Lower lobe of right lung (tissue), 2 donors: ENCODE measurements around the gene MAD1L1. TPM values are rescaled to one million over a fixed set of nuclear protein-coding genes. Genes with fewer than 3 reads are reported as not detected.
A peak's percentile ranks its signal among the peaks of the same experiment; 100 is the strongest.
"Not testable (repeated sequence)": the region's sequence is repeated elsewhere in the genome, so short reads cannot be mapped to it uniquely, and the experiment has no call there.

Source experiments
- ATAC-seq, 2 donors: fragments of 200-7000 bp; cut with Tn5 transposase; one replicate each; pipeline ENCODE4 v1.9.1; 2020 to 2022; ENCODE audit warnings: mild to moderate bottlenecking in 2 of 2, moderate library complexity in 2 of 2
- DNase-seq: peaks from one replicate; pipeline ENCODE4 v3.0.0-alpha.2; 2020
- H3K27ac ChIP-seq: fragments of 200-600 bp; one replicate; pipeline ENCODE4 v1.8.0; 2022
- H3K27me3 ChIP-seq: fragments of 200-600 bp; one replicate; pipeline ENCODE4 v1.8.0; 2022; ENCODE audit warnings: low read depth
- H3K36me3 ChIP-seq: fragments of 200-600 bp; one replicate; pipeline ENCODE4 v1.8.0; 2022; ENCODE audit warnings: mild to moderate bottlenecking
- H3K4me1 ChIP-seq: fragments of 200-600 bp; one replicate; pipeline ENCODE4 v1.8.0; 2022
- H3K4me3 ChIP-seq: fragments of 200-600 bp; one replicate; pipeline ENCODE4 v1.8.0; 2022; ENCODE audit warnings: mild to moderate bottlenecking
- H3K9me3 ChIP-seq: fragments of 200-600 bp; one replicate; pipeline ENCODE4 v1.8.0; 2022
- CTCF ChIP-seq: fragments of 200-600 bp; IDR thresholded peaks from one replicate; pipeline ENCODE4 v1.8.0; 2022; ENCODE audit warnings: antibody characterized with exemption, mild to moderate bottlenecking
- intact Hi-C: fragments of 100-400 bp; cut with DNase I; formaldehyde crosslinking; loops from one replicate; pipeline ENCODE4 v1.11.0; 2022
- total RNA-seq: library from RNA; stranded (reverse); fragmentation: NEBNext Ultra II Directional; extraction: Animal tissue kit (Norgen Biotek cat#: 25700); gene quantifications from one replicate; pipeline ENCODE4 v1.2.1, GENCODE V29; 2021
- donor health status: DM: no; HTN: yes; CAD: no; lungs with severe emphysema.

MAD1L1 gene
- total RNA-seq, 1 donor from 2014 or later = 44.5 TPM

GRCh38 chr7:1883031-1883761 lies 349.5 kb downstream of the MAD1L1 start:
- DNase-seq = no peak
- intact Hi-C loops = no loop called here
- no peak overlapping the region for H3K27ac ChIP-seq
- no peak for TF ChIP-seq CTCF
- no peak overlapping the region for H3K4me3 ChIP-seq
- H3K36me3 ChIP-seq = peaks cover 3% of the 10 kb centered on the region
- H3K27me3 ChIP-seq = no peaks in the 10 kb centered on the region
- no peak for ATAC-seq
- no peaks in the 10 kb centered on the region for H3K4me1 ChIP-seq
- no peaks in the 10 kb centered on the region for H3K9me3 ChIP-seq

DNA sequence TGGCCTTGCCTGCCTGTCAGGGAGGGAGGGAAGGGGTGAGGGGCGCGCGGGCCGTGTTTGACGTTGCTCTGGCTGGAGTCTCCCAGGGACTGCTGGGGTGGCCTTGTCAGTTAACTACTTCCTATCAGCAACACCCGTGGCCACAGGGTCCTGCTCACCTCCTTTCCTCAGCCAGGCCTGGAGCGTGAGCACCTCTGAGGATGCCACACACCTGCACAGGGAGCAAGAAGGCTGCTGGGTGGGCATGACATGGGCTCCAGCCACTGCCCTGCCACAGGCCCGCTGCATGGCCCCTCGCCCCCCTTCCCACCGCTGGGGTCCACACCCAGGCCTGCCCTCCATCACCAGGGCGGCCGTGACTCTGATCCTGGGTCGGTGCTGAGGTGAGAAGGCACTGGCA lies 350.3 kb downstream of the MAD1L1 start:
- H3K36me3 ChIP-seq = peaks cover 3% of the 10 kb centered on the region
- no peak overlapping the region for H3K4me3 ChIP-seq
- H3K27ac ChIP-seq = no peak overlapping the region
- H3K9me3 ChIP-seq = no peaks in the 10 kb centered on the region
- no peak for ATAC-seq
- no peak for TF ChIP-seq CTCF
- no peaks in the 10 kb centered on the region for H3K4me1 ChIP-seq
- H3K27me3 ChIP-seq = no peaks in the 10 kb centered on the region
- intact Hi-C loops = no loop called here
- no peak for DNase-seq

DNA sequence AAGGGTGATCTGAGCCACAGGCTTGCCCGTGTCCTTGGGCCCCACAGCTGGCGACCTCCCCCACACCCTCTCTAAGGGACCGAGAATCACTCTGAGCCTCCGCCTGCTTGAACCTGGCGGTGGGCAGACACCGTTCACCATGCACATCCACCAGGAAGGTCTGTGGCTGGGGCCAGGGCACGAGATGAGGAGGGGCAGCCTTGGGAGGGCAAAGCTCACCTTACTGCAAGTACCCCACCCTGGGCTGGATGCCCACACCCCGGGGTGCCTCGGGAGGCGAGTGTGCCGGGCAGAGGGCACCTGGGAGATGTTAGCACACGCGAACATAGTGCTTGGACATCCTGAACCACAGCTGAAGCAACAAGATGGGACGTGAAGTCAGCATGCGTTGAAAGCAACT lies 350.8 kb downstream of the MAD1L1 start:
- Histone ChIP-seq H3K27ac (no peak overlapping the region), H3K27me3 (no peaks in the 10 kb centered on the region), H3K36me3 (peaks cover 1% of the 10 kb centered on the region), H3K4me1 (no peaks in the 10 kb centered on the region), H3K9me3 (no peaks in the 10 kb centered on the region), H3K4me3 (no peak overlapping the region)
- TF ChIP-seq CTCF = no peak
- ATAC-seq (no peak), DNase-seq (no peak)
- intact Hi-C loops = no loop called here

GRCh38 chr7:1876641-1877040 lies 356.1 kb downstream of the MAD1L1 start:
- H3K4me1 ChIP-seq, H3K27me3 ChIP-seq, H3K27ac ChIP-seq, DNase-seq, H3K4me3 ChIP-seq, H3K9me3 ChIP-seq, intact Hi-C loops, H3K36me3 ChIP-seq, ATAC-seq: not testable (repeated sequence)

DNA sequence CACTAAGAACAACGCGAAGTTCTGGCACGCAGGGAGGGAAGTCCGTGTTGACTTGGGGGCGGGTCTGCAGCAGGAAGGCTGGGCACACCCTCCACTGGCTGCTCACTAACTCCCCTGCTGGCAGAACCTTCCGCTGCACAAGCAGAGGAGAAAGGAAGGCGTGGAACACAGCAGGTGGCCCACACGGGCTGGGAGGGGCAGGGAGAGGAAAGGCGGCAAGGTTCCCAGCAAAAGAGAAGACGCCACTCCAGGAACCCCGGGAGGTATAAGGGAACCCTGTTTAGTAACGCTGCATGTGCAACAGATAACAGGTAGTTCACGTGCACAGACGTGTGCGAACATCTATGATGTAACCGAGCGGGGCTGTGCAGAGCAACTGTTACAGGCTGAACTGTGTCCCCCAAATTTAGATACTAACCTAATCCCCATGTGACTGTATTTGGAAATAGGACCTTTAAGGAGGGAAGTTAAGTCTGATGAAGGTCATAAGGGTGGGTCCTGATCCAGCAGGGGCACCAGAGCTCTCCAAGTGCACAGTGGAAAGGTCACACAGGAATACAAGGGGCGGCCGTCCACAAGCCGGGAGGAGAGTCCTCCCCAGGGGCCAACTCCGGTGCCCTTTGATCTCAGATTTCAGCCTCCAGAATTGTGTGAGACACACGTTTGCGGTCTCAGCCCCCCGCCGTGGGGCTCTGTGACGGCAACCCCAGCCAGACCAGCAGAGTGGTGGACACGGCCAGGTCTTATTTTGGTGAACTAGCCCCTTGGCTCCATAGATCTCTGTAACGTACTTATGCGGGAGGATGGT lies 357.1 kb downstream of the MAD1L1 start:
- intact Hi-C loops, H3K9me3 ChIP-seq, H3K27ac ChIP-seq, H3K4me1 ChIP-seq, DNase-seq, H3K27me3 ChIP-seq, H3K4me3 ChIP-seq, H3K36me3 ChIP-seq: not testable (repeated sequence)
- peak; percentile 92 for ATAC-seq
- peak; percentile 31 for TF ChIP-seq CTCF

- intact Hi-C loops, H3K4me1 ChIP-seq, H3K36me3 ChIP-seq, H3K4me3 ChIP-seq, DNase-seq, H3K27me3 ChIP-seq, H3K27ac ChIP-seq, H3K9me3 ChIP-seq: not testable (repeated sequence)
- peak; percentile 29 to 37 for ATAC-seq
Observed at GRCh38 chr7:1874590-1875391, 358.0 kb downstream of the MAD1L1 start.
